Renal cortical epithelial cell (primary cell): Measurements from ENCODE around the gene RMC1. TPM values are rescaled to one million over a fixed set of nuclear protein-coding genes. Genes with fewer than 3 reads are reported as not detected.
"Not testable (repeated sequence)": the region's sequence is repeated elsewhere in the genome, so short reads cannot be mapped to it uniquely, and the experiment has no call there.

Source experiments
- DNase-seq: peaks from one replicate; pipeline ENCODE4 v3.0.0-alpha.2; 2011; ENCODE audit warnings: low read depth
- total RNA-seq: library from RNA; depleted of rRNA; stranded (reverse); fragments of >200 nt; gene quantifications from 2 replicates; pipeline ENCODE4 v1.2.3, GENCODE V29; 2014

Gene RMC1
- total RNA-seq: 34.9 and 39.9 TPM in 2 replicates

DNA sequence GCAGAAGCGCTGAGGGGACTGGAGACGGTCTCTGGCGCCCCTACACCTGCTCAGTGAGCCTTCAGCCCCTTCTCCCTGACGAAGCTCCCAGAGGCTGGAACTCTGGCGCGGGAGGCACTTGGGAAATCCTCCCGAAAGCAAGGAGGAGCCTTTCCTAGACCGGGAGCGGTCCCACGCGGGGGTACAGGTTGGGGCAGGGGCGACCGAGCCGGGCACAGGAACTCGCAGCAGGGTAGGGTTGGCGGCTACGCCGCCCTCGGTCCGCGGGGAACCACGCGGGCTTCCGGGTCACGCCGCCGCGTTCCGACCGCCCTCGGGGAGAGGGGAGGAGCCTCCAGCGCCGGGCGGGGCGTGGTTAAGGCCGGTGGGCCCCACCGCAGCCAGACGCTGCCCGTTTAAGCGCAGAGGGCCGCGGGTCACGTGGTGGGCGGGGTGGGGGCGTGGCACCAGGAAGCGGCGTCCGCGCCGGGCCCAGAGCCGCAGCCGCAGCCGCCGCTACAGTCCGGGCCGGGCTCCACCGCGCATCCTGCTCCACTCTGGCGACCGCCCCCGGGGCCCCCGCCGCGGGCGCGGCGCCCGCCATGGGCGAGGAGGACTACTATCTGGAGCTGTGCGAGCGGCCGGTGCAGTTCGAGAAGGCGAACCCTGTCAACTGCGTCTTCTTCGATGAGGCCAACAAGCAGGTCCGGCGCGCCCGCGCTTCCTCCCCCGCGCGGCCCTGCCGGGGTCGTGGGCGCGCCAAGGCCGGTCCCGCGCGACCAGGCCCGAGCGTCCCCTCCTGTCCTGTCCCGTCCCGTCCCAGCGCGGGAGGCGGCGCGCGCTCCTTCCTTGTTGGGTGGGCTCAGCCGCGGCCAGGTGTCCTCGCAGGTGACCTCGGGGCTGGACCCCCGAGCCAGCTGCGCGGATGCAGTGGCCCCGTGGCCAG is at the start of gene RMC1:
TSS of gene RMC1 (plus strand) at position 474 of the 925 bp plus-strand sequence. CDS start at position 582, 108 bp downstream.
- DNase-seq: peak; percentile 67

- DNase-seq: peak; percentile 65
These were observed 49.6 kb upstream of the RMC1 start for GRCh38 chr18:23453680-23454058.

GRCh38 chr18:23456835-23457234 is 46.5 kb upstream of the RMC1 start:
- no peak for DNase-seq

DNA sequence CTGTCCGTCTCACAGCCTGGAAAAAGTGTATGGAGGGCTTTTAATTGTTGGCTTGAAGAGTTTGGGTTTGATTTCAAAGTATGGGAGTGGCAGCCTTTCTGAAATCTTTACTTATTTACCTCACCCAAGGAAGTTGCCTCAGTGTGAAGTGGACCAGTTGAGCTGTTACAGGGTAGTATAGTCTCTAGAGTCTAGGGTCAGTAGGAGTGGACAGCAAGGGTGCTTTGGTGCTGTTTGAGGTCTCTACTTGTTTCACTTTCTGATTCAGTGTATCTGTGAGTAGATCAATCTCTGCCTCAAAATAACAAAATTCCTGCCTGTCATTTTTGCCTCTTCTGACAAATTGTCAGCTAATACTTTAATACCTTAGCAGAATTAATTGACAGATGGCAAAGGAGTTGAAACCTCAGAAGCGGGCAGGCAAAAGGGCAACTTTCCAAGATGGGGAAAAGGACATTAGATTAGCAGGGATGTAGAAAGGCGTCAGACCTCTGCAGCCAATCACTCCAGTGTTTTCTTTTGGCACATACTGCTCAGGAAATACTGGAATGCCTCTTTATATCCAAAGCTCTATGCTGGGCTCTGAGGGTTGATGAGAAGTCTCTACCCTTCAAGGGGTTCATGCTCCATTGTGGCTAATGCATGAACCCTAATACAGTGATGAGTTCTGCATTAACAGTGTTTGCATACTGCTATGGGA is 44.3 kb upstream of the RMC1 start:
- DNase-seq: no peak

- DNase-seq: no peak
These were observed 43.8 kb upstream of the RMC1 start for GRCh38 chr18:23459530-23459921.

DNA sequence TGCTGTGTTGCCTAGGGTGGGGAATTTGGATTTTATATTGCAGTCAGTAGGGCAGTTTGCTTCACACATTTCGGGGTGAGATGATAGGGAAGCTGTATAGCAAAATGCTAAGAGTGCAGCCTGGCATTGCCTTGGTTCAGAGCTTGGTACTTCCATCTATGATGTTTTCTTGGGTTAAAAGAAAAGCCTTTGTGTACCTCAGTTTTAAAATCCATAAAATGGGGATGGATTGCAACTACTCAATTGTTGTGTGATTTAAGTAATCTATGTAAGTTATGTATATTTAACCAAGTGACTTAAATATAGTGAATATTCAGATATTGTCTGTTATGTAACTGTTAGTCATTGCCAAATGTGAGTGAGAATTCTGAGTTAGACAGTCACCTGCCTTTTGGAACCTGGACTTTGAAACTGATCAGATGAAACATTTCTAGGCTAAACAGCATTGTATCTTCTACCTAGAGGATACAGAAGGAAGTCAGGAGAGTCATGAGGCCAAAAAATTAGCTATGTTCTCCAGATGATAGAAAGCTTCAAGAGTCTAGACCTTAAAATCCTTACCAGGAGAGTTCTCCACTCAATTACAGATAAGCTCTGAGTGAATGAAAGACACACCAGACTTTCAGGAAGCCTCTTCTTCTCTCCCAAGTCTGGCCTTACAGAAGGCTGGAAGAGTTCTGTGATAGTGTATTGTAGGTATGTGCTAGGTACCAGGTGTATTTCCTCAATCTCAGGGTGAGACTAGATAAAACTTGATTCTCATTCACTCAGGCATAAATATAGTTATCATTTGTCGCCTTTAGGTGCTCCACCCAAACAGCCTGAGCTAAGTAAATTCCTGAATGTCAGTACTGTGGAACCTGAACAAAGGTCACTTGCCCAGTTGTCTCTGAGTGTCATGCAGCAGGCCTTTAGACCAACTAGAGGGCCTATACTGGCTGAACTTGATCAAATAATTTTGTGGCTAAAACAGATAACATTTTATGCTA is 42.7 kb upstream of the RMC1 start:
- DNase-seq: no peak

- DNase-seq: no peak
These were observed 40.4 kb upstream of the RMC1 start for GRCh38 chr18:23462876-23463275.

- DNase-seq: no peak
These were observed 34.4 kb upstream of the RMC1 start for GRCh38 chr18:23468753-23469459.

GRCh38 chr18:23470620-23471387 is 32.5 kb upstream of the RMC1 start:
- DNase-seq: no peak

DNA sequence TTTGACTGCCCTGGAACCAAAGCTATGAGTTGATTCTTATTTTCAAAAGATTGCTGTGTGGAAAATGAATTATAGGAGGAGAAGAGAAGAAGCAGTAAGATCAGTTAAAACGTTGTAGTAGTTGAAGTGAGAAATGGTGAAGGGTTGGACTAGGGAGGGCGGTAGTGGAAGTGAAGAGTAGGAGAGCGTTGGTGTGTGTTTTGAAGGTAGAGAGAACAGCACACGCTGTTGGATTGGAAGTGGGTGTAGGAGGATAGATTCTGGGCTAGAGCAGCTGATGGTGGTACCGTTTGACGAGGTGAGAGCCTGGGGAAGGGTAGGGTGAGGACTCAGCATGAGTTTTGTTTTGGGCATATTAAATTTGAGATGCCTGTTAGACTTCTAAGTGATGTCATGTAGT is 31.8 kb upstream of the RMC1 start:
- no peak for DNase-seq

- no peak for DNase-seq
These were observed 23.3 kb upstream of the RMC1 start for GRCh38 chr18:23479829-23480505.

GRCh38 chr18:23484561-23485182 is 18.6 kb upstream of the RMC1 start:
- no peak for DNase-seq

DNA sequence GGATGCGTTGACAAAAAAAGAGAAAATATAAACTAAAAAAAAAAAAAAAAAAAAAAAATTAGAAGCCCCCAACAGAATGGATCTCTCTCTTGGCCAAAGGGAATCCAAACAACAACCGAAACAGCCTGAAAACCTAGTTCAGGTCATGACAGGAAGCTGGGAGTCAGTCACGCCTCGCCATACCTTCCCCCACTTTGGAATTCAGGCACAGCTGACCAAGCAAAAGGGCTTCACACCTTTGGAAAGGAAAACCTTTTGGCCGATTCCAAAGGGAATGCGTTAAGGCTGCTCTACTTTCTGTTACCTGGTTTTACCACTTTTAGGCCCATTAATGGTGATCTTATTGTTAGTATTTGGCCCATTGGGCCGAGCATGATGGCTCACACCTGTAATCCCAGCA is 17.9 kb upstream of the RMC1 start:
- DNase-seq: no peak

DNA sequence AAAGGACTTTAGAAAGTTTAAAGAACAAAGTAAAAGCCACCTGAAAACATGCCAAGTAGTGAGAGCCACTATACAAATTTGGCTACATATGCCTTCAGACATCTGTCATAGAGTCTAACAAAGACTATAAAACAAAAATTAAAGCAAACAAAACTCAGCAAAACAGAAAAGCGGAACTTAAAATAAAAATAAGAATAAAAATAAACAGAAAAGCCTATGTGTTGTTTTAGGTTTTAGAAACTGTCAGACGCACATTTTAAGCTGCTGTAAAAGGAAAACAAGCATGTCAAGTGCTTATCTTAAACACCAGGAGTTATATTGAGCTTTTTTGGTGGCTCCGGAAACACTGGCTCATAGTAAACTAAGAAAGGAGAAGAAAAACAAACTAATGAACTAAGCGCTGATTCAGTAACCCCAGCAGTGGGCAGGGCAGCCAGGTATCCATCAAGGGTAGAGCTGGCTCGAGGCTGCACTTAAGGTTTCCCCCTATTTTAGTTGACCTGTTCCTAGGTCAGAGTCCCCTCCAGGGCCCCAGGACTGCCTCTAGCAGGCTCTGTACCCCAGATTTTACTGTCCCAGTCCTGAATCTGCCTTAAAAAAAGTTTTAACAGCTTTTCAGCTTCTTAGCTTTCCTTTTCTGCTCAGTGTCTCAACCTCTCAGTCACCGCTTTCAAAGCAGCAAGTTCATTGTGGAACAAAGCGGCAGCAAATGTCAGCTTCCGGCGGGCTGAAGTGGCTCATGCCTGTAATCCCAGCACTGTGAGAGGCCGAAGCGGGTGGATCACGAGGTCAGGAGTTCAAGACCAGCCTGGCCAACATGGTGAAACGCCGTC is 15.4 kb upstream of the RMC1 start:
- DNase-seq: no peak

- not testable (repeated sequence) for DNase-seq
These were observed 13.7 kb upstream of the RMC1 start for GRCh38 chr18:23489586-23489985.

DNA sequence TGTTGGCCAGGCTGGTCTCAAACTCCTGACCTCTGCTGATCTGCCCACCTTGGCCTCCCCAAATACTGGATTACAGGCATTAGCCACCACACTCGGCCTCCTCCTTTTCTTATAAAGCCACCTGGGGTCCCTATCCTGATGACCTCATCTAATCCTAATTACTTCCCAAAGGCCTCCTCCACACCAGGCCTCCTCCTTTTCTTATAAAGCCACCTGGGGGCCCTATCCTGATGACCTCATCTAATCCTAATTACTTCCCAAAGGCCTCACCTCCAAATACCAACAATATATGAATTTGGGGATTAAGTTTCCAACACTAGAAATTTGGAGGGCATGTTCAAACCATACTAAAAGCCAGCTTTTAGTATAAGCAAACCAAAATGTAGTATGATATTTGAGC is 9.7 kb upstream of the RMC1 start:
- no peak for DNase-seq

- DNase-seq: no peak
These were observed 8.3 kb upstream of the RMC1 start for GRCh38 chr18:23494992-23495391.

DNA sequence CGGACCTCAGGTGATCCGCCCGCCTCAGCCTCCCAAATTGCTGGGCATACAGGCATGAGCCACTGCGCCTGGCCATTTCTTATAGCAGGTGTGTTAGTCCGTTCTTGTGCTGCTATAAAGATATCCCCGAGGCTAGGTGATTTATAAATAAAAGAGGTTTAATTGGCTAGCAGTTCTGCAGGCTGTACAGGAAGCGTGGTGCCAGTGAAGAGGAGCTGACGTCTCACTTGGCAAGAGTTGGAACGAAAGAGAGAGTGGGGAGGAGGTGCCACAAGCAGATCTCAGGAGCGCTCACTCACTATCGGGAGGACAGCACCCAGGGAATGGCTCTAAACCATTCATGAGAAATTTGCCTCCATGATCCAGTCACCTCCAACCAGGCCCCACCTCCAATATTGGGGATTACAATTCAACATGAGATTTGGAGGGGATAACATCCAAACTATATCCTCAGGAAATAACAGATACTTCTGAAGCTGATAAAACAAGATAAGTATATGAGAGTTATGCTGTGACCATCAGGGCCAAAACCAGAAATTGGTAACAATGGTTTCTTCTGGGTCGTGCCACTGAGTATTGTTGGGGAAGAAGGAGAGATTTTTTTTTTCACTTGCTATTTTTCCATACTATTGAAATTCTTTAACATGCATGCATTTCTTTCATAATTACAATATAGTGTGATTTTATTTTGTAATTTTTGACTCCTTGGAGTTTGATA is 7.4 kb upstream of the RMC1 start:
- no peak for DNase-seq
